ENCODE results near the gene RAD52.

The RAD52 gene

GRCh38 chr12:863285-863684 lies 86.2 kb downstream of the RAD52 start:
- DNase-seq, result no peak

GRCh38 chr12:862303-862911 lies 87.1 kb downstream of the RAD52 start:
- no peak for DNase-seq
